ENCODE measurements around the gene ATP5F1B. TPM values are rescaled to one million over a fixed set of nuclear protein-coding genes. Genes with fewer than 3 reads are reported as not detected.
A peak's percentile ranks its signal among the peaks of the same experiment; 100 is the strongest.

Gene ATP5F1B
- 3,068 TPM for total RNA-seq
- long read RNA-seq, transcript ATP5F1B-208 (2 exons, 457 nt): minor isoform, 10 of 2,070 reads
- long read RNA-seq, transcript ATP5F1B-201 (10 exons, 1,839 nt): major isoform, 1,892 of 2,070 reads
- long read RNA-seq, partial matches to known transcripts: 105 of 2,070 reads
- long read RNA-seq, other reads (novel, unspliced or antisense): 63 of 2,070 reads

- H3K9me3 ChIP-seq (replicated peaks): no peaks in the 10 kb centered on the region
- no peak for TF ChIP-seq CTCF (IDR thresholded peaks at IDR 0.05; ENCODE audit: borderline replicate concordance)
- intact Hi-C loops (cut with micrococcal nuclease): loop anchor here (10.0 kb wide), 1 partner anchor 79 kb away; the partner anchor contains the start of gene NACA
- peak; percentile 95 for DNase-seq
- H3K4me1 ChIP-seq: peaks cover 56% of the 10 kb centered on the region
- peak within 1 kb of the TSS; percentile 96 for H3K27ac ChIP-seq (replicated peaks)
- H3K4me3 ChIP-seq: peak within 1 kb of the TSS; percentile 87
- H3K36me3 ChIP-seq: peaks cover 43% of the 10 kb centered on the region
- H3K27me3 ChIP-seq (ENCODE audit: low read depth): no peaks in the 10 kb centered on the region
Observed at GRCh38 chr12:56645717-56646446, at the start of gene ATP5F1B. TSS of gene ATP5F1B (minus strand) at chr12:56645984. CDS start at chr12:56645963, 21 bp downstream.

GRCh38 chr12:56694161-56694560 lies 48.4 kb upstream of the ATP5F1B start:
- intact Hi-C loops (cut with micrococcal nuclease): no loop called here
- Histone ChIP-seq H3K4me1 (peaks cover 5% of the 10 kb centered on the region), H3K9me3 (replicated peaks) (no peaks in the 10 kb centered on the region), H3K36me3 (no peaks in the 10 kb centered on the region), H3K27me3 (ENCODE audit: low read depth) (no peaks in the 10 kb centered on the region), H3K27ac (replicated peaks) (no peak overlapping the region), H3K4me3 (no peak overlapping the region)
- TF ChIP-seq CTCF (IDR thresholded peaks at IDR 0.05; ENCODE audit: borderline replicate concordance): no peak
- DNase-seq: no peak

DNA sequence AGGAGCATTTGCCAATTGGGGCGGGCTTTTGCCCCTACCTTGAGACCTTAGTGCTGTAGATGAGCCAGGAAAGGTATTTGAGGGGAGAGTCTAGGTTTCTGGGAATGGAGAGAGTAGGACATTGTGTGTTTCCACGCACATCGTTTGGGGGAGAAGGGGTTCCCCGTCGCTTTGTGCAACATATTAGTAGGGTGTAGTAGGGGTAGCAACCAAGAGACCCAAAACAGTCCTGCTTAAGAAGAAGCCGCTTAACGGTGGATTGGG lies 43.0 kb upstream of the ATP5F1B start:
- peaks cover 5% of the 10 kb centered on the region for H3K36me3 ChIP-seq
- intact Hi-C loops (cut with micrococcal nuclease): no loop called here
- H3K27me3 ChIP-seq (ENCODE audit: low read depth): no peaks in the 10 kb centered on the region
- H3K9me3 ChIP-seq (replicated peaks): no peaks in the 10 kb centered on the region
- no peak for TF ChIP-seq CTCF (IDR thresholded peaks at IDR 0.05; ENCODE audit: borderline replicate concordance)
- no peak for DNase-seq
- H3K4me3 ChIP-seq: peak overlapping the region; percentile 95
- peaks cover 54% of the 10 kb centered on the region for H3K4me1 ChIP-seq
- peak overlapping the region; percentile 97 for H3K27ac ChIP-seq (replicated peaks)

- H3K27ac ChIP-seq (replicated peaks): peak within 1 kb of the TSS; percentile 97
- intact Hi-C loops (cut with micrococcal nuclease): no loop called here
- no peak for TF ChIP-seq CTCF (IDR thresholded peaks at IDR 0.05; ENCODE audit: borderline replicate concordance)
- peak; percentile 98 for DNase-seq
- peaks cover 59% of the 10 kb centered on the region for H3K4me1 ChIP-seq
- no peaks in the 10 kb centered on the region for H3K9me3 ChIP-seq (replicated peaks)
- no peaks in the 10 kb centered on the region for H3K27me3 ChIP-seq (ENCODE audit: low read depth)
- H3K4me3 ChIP-seq: peak within 1 kb of the TSS; percentile 95
- peaks cover 5% of the 10 kb centered on the region for H3K36me3 ChIP-seq
Observed at GRCh38 chr12:56688129-56688845, 42.5 kb upstream of the ATP5F1B start, which contains the start of gene PTGES3. TSS of gene PTGES3 (minus strand) at chr12:56688284. CDS start at chr12:56687999, 285 bp downstream.

- peaks cover 67% of the 10 kb centered on the region for H3K4me1 ChIP-seq
- H3K27me3 ChIP-seq (ENCODE audit: low read depth): no peaks in the 10 kb centered on the region
- TF ChIP-seq CTCF (IDR thresholded peaks at IDR 0.05; ENCODE audit: borderline replicate concordance): no peak
- H3K27ac ChIP-seq (replicated peaks): peak overlapping the region; percentile 97
- no peaks in the 10 kb centered on the region for H3K9me3 ChIP-seq (replicated peaks)
- intact Hi-C loops (cut with micrococcal nuclease): no loop called here
- peaks cover 9% of the 10 kb centered on the region for H3K36me3 ChIP-seq
- peak overlapping the region; percentile 95 for H3K4me3 ChIP-seq
- DNase-seq: peak; percentile 49
Observed at GRCh38 chr12:56687223-56688128, 41.7 kb upstream of the ATP5F1B start.

Data from left ventricle myocardium inferior (tissue), 1 donor.